HepG2 (cell line): ENCODE measurements around the gene EEPD1. TPM values are rescaled to one million over a fixed set of nuclear protein-coding genes. Genes with fewer than 3 reads are reported as not detected.

ENCODE experiments used
- ATAC-seq: fragments of 200-7000 bp; cut with Tn5 transposase; 3 replicates; pipeline ENCODE4 v1.9.1; 2020; ENCODE audit warnings: mild to moderate bottlenecking, moderate library complexity
- BruUV-seq: library from RNA; stranded (reverse); fragments of 400-500 nt; replicated peaks from 2 replicates; lab custom pipeline; 2021; lab: Mats Ljungman, UMichigan
- CTCF ChIA-PET: fragments of 300-600 bp; formaldehyde crosslinking; extraction: SDS; loops from one replicate; lab custom pipeline; 2021; ENCODE audit warnings: low total read pairs, inconsistent platforms, low intra/inter-chr PET ratio; lab: Yijun Ruan, JAX
- POLR2A ChIA-PET: fragments of 350-600 bp; sonication (Branson Sonifier 250); formaldehyde crosslinking; loops from one replicate; lab custom pipeline; 2020; ENCODE audit warnings: antibody characterized with exemption, inconsistent platforms; lab: Yijun Ruan, JAX
- DNase-seq: peaks from one replicate; pipeline ENCODE4 v3.0.0-alpha.2; 2015; ENCODE audit warnings: low spot score
- FAIRE-seq: peaks from 3 replicates; lab custom pipeline; 2011; peaks lifted over from hg19 to GRCh38; lab: Jason Lieb, UNC
- H2AFZ ChIP-seq: one replicate; pipeline ENCODE4 v1.6.1; 2011; ENCODE audit warnings: low read length, inconsistent platforms
- H3K27ac ChIP-seq: fragments of 300-600 bp; 3 replicates; pipeline ENCODE4 v1.8.0; 2011; ENCODE audit warnings: mixed run types, mild to moderate bottlenecking, mixed read lengths, low read length, inconsistent platforms; ENCODE audit not compliant: insufficient read depth; ENCODE audit errors: extremely low read length
- H3K27me3 ChIP-seq, 2 experiments: fragments of 200-600 bp in 1 of 2; 2 replicates in 1 of 2; 3 replicates in 1 of 2; pipeline versions ENCODE4 v1.6.0 to v1.8.0; 2011; ENCODE audit warnings: low read length in 2 of 2, mild to moderate bottlenecking in 2 of 2, moderate library complexity in 2 of 2, inconsistent platforms in 1 of 2; ENCODE audit not compliant: insufficient read depth in 2 of 2, control insufficient read depth in 1 of 2
- H3K36me3 ChIP-seq, 2 experiments: fragments of 200-600 bp in 1 of 2; replicated peaks in 1 of 2; 2 replicates in 1 of 2; 3 replicates in 1 of 2; pipeline versions ENCODE4 v1.5.1 to v1.8.0; 2011; ENCODE audit warnings: low read length in 2 of 2, inconsistent platforms in 1 of 2; ENCODE audit not compliant: insufficient read depth in 2 of 2, control insufficient read depth in 1 of 2
- H3K4me1 ChIP-seq: 2 replicates; pipeline ENCODE4 v1.5.1; 2012; ENCODE audit warnings: low read length, inconsistent platforms; ENCODE audit not compliant: insufficient read depth
- H3K4me2 ChIP-seq: 2 replicates; pipeline ENCODE4 v1.6.0; 2011; ENCODE audit warnings: low read depth, low read length, inconsistent platforms
- H3K4me3 ChIP-seq, 3 experiments: fragments of 200-600 bp in 1 of 3; sonication (generic), shearing (Covaris generic) in 1 of 3; replicated peaks in 1 of 3; 2 replicates each; pipeline ENCODE4 v1.5.1; 2011 to 2016; ENCODE audit warnings: low read length in 3 of 3, inconsistent platforms in 2 of 3, low read depth in 2 of 3, mild to moderate bottlenecking in 2 of 3, control low read depth in 1 of 3, mixed read lengths in 1 of 3; ENCODE audit not compliant: insufficient read depth in 1 of 3
- H3K79me2 ChIP-seq: one replicate; pipeline ENCODE4 v1.6.1; 2011; ENCODE audit warnings: low read length, inconsistent platforms; ENCODE audit not compliant: insufficient read depth
- H3K9ac ChIP-seq: 2 replicates; pipeline ENCODE4 v1.6.0; 2011; ENCODE audit warnings: mild to moderate bottlenecking, low read depth, low read length, inconsistent platforms; ENCODE audit not compliant: insufficient read depth
- H3K9me3 ChIP-seq: 2 replicates; pipeline ENCODE4 v1.5.1; 2012; ENCODE audit warnings: mild to moderate bottlenecking, low read length
- H4K20me1 ChIP-seq: 2 replicates; pipeline ENCODE4 v1.6.0; 2011; ENCODE audit warnings: inconsistent platforms, mild to moderate bottlenecking, low read length, moderate library complexity; ENCODE audit not compliant: insufficient read depth
- AGO1 ChIP-seq: fragments of 200-400 bp; formaldehyde crosslinking; IDR thresholded peaks from 2 replicates; pipeline ENCODE4 v1.6.1; 2017; ENCODE audit warnings: mild to moderate bottlenecking, low read depth, low read length, moderate library complexity; ENCODE audit not compliant: poor library complexity, severe bottlenecking
- ESRRA ChIP-seq: sonication (generic); formaldehyde crosslinking; IDR thresholded peaks from 2 replicates; pipeline ENCODE4 v1.5.1; 2020; ENCODE audit warnings: mild to moderate bottlenecking, low read depth, missing genetic modification reagents
- ETS1 ChIP-seq: sonication (generic); formaldehyde crosslinking; IDR thresholded peaks from 2 replicates; pipeline ENCODE4 v1.4.0; 2020; ENCODE audit warnings: missing genetic modification reagents
- GTF3A ChIP-seq: sonication (generic); formaldehyde crosslinking; conservative IDR thresholded peaks from 2 replicates; pipeline ENCODE4 v1.4.0; 2020; ENCODE audit warnings: mild to moderate bottlenecking, missing genetic modification reagents
- KAT2B ChIP-seq: fragments of 150-350 bp; IDR thresholded peaks from 2 replicates; pipeline ENCODE4 v1.6.1; 2014; ENCODE audit warnings: low read depth, low read length, borderline replicate concordance
- KDM1A ChIP-seq: IDR thresholded peaks from 2 replicates; pipeline ENCODE4 v1.6.1; 2016; ENCODE audit warnings: missing compliant biosample characterization
- MYNN ChIP-seq: sonication (generic); formaldehyde crosslinking; IDR thresholded peaks from 2 replicates; pipeline ENCODE4 v1.4.0; 2020; ENCODE audit warnings: mild to moderate bottlenecking, low read depth, missing genetic modification reagents
- MZF1 ChIP-seq: sonication (generic); formaldehyde crosslinking; IDR thresholded peaks from 2 replicates; pipeline ENCODE4 v1.8.1; 2023; ENCODE audit warnings: mild to moderate bottlenecking, missing genetic modification reagents, borderline replicate concordance
- NR1H2 ChIP-seq: sonication (generic); formaldehyde crosslinking; IDR thresholded peaks from 2 replicates; pipeline ENCODE4 v1.8.1; 2022; ENCODE audit warnings: low read depth, missing genetic modification reagents, borderline replicate concordance
- RBFOX2 ChIP-seq: fragments of 200-400 bp; formaldehyde crosslinking; IDR thresholded peaks from 2 replicates; pipeline ENCODE4 v1.6.1; 2017; ENCODE audit warnings: low read depth, mild to moderate bottlenecking, low read length
- SIN3A ChIP-seq: IDR thresholded peaks from 2 replicates; pipeline ENCODE4 v1.6.1; 2011; ENCODE audit warnings: low read depth, mild to moderate bottlenecking, control low read depth, low read length, borderline replicate concordance
- ZFP82 ChIP-seq: sonication (generic); formaldehyde crosslinking; IDR thresholded peaks from 2 replicates; pipeline ENCODE4 v1.5.1; 2020; ENCODE audit warnings: mild to moderate bottlenecking, missing genetic modification reagents, borderline replicate concordance
- ZNF205 ChIP-seq: IDR thresholded peaks from 2 replicates; pipeline ENCODE4 v1.6.1; 2018; ENCODE audit warnings: missing biosample characterization, missing genetic modification reagents
- ZNF282 ChIP-seq: fragments of 450-650 bp; IDR thresholded peaks from 2 replicates; pipeline ENCODE4 v1.6.1; 2018; ENCODE audit not compliant: partially characterized antibody
- ZNF510 ChIP-seq: sonication (generic); formaldehyde crosslinking; IDR thresholded peaks from 2 replicates; pipeline ENCODE4 v1.4.0; 2020; ENCODE audit warnings: low read depth, mild to moderate bottlenecking, missing genetic modification reagents
- ZNF768 ChIP-seq: sonication (generic); formaldehyde crosslinking; IDR thresholded peaks from 2 replicates; pipeline ENCODE4 v1.4.0; 2020; ENCODE audit warnings: missing genetic modification reagents
- ZNF850 ChIP-seq: sonication (generic); formaldehyde crosslinking; conservative IDR thresholded peaks from 2 replicates; pipeline ENCODE4 v1.9.0; 2021; ENCODE audit warnings: mild to moderate bottlenecking, missing genetic modification reagents
- WGBS: methylation state at CpG from one replicate; pipeline ENCODE4 v1.1.6; 2017; ENCODE audit warnings: low lambda C conversion rate; 5-methylcytosine and 5-hydroxymethylcytosine counted together
- in situ Hi-C: cut with HindIII; loops from 2 replicates; pipeline ENCODE4 v1.10.0; 2017; ENCODE audit warnings: low pct_unique_long_range_greater_than_20kb; ENCODE audit not compliant: extremely low pct_ligation_motif_present
- intact Hi-C: fragments of 100-400 bp; cut with micrococcal nuclease; formaldehyde crosslinking; loops from one replicate; pipeline ENCODE4 v1.10.0; 2022; ENCODE audit not compliant: unreplicated experiment
- polyA plus RNA-seq, 8 experiments: library from polyadenylated mRNA; depleted of rRNA in 3 of 8; stranded (reverse) in 7 of 8; unstranded in 1 of 8; fragments of >200 nt; fragmentation: Illumina TruSeq in 4 of 8; extraction: Trizol in 4 of 8; gene quantifications; 2 replicates each; pipeline versions ENCODE4 v1.2.1 to v1.2.3, GENCODE V29; 2011 to 2016; ENCODE audit warnings: low read depth in 4 of 8, missing spikeins in 1 of 8, mixed read lengths in 1 of 8; ENCODE audit not compliant: insufficient read depth in 1 of 8
- total RNA-seq, 5 experiments: library from RNA; depleted of rRNA; stranded (reverse); fragments of >200 nt; fragmentation: Illumina TruSeq; extraction: Trizol; gene quantifications; 2 replicates each; pipeline ENCODE4 v1.2.3, GENCODE V29; 2016; ENCODE audit warnings: low read depth in 1 of 5
- TF ChIP-seq, protein P1 (sequence below): sonication (generic); formaldehyde crosslinking; IDR thresholded peaks from 2 replicates; pipeline ENCODE4 v1.4.0; 2020; ENCODE audit warnings: mild to moderate bottlenecking, missing genetic modification reagents
- TF ChIP-seq, protein P2 (sequence below): sonication (generic); formaldehyde crosslinking; IDR thresholded peaks from 2 replicates; pipeline ENCODE4 v1.4.0; 2020; ENCODE audit warnings: missing genetic modification reagents

Gene EEPD1
- total and polyA plus RNA-seq, 2 of the 13 experiments (the other 11 are each of a cell fraction or from before 2014, with no cell fraction given) = 10.1 to 16.4 TPM

DNA sequence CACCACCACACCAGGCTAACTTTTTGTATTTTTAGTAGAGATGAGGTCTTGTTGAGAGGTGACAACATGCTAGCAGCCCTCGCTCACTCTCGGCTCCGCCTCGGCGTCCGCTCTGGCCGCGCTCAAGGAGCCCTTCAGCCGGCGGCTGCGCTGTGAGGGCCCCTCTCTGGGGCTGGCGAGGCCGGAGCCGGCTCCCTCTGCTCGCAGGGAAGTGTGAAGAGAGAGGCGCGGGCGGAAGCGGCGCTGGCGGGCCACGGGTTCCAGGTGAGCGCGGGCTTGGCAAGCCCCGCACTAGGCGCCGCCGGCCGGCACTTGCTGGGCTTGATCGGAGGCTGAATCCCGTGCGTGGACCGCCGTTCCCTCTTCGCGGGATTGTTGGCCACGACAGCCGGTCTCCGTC lies 83.0 kb downstream of the EEPD1 start:
- H3K4me1 ChIP-seq = peaks cover 23% of the 10 kb centered on the region
- H3K4me3 ChIP-seq = no peak overlapping the region
- H3K4me2 ChIP-seq = no peak overlapping the region
- peaks cover 8% of the 10 kb centered on the region for H3K79me2 ChIP-seq
- H2AFZ ChIP-seq = no peak overlapping the region
- ChIA-PET CTCF (no interaction called here), POLR2A (no interaction called here)
- no peak for ATAC-seq
- DNase-seq = no peak
- no peaks in the 10 kb centered on the region for H3K9me3 ChIP-seq
- no TSS peak for BruUV-seq
- peaks cover 13 to 22% of the 10 kb centered on the region in 2 experiments; a peak in 4 of 5 replicates for H3K36me3 ChIP-seq
- TF ChIP-seq ZNF510 (CRISPR knock-in tag) (no peak), ZFP82 (CRISPR knock-in tag) (no peak), KDM1A (CRISPR knock-in tag) (no peak), ZNF768 (CRISPR knock-in tag) (no peak), MZF1 (CRISPR knock-in tag) (no peak), ZNF282 (no peak), SIN3A (no peak), AGO1 (no peak), GTF3A (CRISPR knock-in tag) (no peak), NR1H2 (no peak), ETS1 (CRISPR knock-in tag) (no peak), RBFOX2 (no peak), ZNF850 (CRISPR knock-in tag) (no peak), KAT2B (no peak), ESRRA (CRISPR knock-in tag) (no peak), MYNN (CRISPR knock-in tag) (no peak), ZNF205 (no peak)
- TF ChIP-seq, protein P1, sequence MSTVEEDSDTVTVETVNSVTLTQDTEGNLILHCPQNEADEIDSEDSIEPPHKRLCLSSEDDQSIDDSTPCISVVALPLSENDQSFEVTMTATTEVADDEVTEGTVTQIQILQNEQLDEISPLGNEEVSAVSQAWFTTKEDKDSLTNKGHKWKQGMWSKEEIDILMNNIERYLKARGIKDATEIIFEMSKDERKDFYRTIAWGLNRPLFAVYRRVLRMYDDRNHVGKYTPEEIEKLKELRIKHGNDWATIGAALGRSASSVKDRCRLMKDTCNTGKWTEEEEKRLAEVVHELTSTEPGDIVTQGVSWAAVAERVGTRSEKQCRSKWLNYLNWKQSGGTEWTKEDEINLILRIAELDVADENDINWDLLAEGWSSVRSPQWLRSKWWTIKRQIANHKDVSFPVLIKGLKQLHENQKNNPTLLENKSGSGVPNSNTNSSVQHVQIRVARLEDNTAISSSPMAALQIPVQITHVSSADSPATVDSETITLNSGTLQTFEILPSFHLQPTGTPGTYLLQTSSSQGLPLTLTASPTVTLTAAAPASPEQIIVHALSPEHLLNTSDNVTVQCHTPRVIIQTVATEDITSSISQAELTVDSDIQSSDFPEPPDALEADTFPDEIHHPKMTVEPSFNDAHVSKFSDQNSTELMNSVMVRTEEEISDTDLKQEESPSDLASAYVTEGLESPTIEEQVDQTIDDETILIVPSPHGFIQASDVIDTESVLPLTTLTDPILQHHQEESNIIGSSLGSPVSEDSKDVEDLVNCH (CRISPR knock-in tag) = no peak
- TF ChIP-seq, protein P2, sequence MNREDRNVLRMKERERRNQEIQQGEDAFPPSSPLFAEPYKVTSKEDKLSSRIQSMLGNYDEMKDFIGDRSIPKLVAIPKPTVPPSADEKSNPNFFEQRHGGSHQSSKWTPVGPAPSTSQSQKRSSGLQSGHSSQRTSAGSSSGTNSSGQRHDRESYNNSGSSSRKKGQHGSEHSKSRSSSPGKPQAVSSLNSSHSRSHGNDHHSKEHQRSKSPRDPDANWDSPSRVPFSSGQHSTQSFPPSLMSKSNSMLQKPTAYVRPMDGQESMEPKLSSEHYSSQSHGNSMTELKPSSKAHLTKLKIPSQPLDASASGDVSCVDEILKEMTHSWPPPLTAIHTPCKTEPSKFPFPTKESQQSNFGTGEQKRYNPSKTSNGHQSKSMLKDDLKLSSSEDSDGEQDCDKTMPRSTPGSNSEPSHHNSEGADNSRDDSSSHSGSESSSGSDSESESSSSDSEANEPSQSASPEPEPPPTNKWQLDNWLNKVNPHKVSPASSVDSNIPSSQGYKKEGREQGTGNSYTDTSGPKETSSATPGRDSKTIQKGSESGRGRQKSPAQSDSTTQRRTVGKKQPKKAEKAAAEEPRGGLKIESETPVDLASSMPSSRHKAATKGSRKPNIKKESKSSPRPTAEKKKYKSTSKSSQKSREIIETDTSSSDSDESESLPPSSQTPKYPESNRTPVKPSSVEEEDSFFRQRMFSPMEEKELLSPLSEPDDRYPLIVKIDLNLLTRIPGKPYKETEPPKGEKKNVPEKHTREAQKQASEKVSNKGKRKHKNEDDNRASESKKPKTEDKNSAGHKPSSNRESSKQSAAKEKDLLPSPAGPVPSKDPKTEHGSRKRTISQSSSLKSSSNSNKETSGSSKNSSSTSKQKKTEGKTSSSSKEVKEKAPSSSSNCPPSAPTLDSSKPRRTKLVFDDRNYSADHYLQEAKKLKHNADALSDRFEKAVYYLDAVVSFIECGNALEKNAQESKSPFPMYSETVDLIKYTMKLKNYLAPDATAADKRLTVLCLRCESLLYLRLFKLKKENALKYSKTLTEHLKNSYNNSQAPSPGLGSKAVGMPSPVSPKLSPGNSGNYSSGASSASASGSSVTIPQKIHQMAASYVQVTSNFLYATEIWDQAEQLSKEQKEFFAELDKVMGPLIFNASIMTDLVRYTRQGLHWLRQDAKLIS (CRISPR knock-in tag) = no peak
- H3K9ac ChIP-seq = no peak overlapping the region
- intact Hi-C loops (no loop called here), in situ Hi-C loops (no loop called here)
- H3K27ac ChIP-seq = no peak overlapping the region
- WGBS = 97% methylated on average over 38 of the region's 39 CpGs
- H3K27me3 ChIP-seq = no peaks in the 10 kb centered on the region
- FAIRE-seq = no peak
- 0 out of 2 replicates have a peak, but pooled peaks cover 5% of the 10 kb centered on the region for H4K20me1 ChIP-seq
